HepG2 (cell line): ENCODE results near the gene TXN2. TPM values are rescaled to one million over a fixed set of nuclear protein-coding genes. Genes with fewer than 3 reads are reported as not detected.

ENCODE experiments used
- ELF3 ChIP-seq: IDR thresholded peaks from 2 replicates; pipeline ENCODE4 v1.6.1; 2016; ENCODE audit warnings: missing genetic modification reagents, missing compliant biosample characterization
- EP300 ChIP-seq, 3 experiments: sonication (generic) in 1 of 3; formaldehyde crosslinking in 1 of 3; IDR thresholded peaks; 2 replicates each; pipeline versions ENCODE4 v1.5.1 to v1.6.1; 2011 to 2020; ENCODE audit warnings: low read depth in 2 of 3, low read length in 2 of 3, borderline replicate concordance in 1 of 3, improper control_type of control experiment in 1 of 3, mild to moderate bottlenecking in 1 of 3, missing genetic modification reagents in 1 of 3, moderate library complexity in 1 of 3
- ETV5 ChIP-seq: IDR thresholded peaks from 2 replicates; pipeline ENCODE4 v1.6.1; 2018; ENCODE audit warnings: missing biosample characterization, missing genetic modification reagents, inconsistent platforms, borderline replicate concordance
- FOSL2 ChIP-seq: sonication (generic); formaldehyde crosslinking; IDR thresholded peaks from 2 replicates; pipeline ENCODE4 v1.4.0; 2020; ENCODE audit warnings: missing genetic modification reagents
- FOXO1 ChIP-seq: sonication (generic); formaldehyde crosslinking; IDR thresholded peaks from 2 replicates; pipeline ENCODE4 v1.4.0; 2020; ENCODE audit warnings: missing genetic modification reagents
- KLF15 ChIP-seq: sonication (generic); formaldehyde crosslinking; IDR thresholded peaks from 2 replicates; pipeline ENCODE4 v1.8.1; 2023; ENCODE audit warnings: borderline replicate concordance, mild to moderate bottlenecking, inconsistent platforms, missing genetic modification reagents, mixed read lengths
- MTA1 ChIP-seq: sonication (generic); formaldehyde crosslinking; IDR thresholded peaks from 2 replicates; pipeline ENCODE4 v1.4.0; 2020; ENCODE audit warnings: missing genetic modification reagents, mild to moderate bottlenecking, borderline replicate concordance
- NR2F1 ChIP-seq, 2 experiments: fragments of 450-650 bp in 1 of 2; formaldehyde crosslinking in 1 of 2; IDR thresholded peaks; 2 replicates each; pipeline versions ENCODE4 v1.5.0 to v1.6.1; 2016 to 2020; ENCODE audit warnings: mild to moderate bottlenecking in 1 of 2, missing compliant biosample characterization in 1 of 2, missing genetic modification reagents in 1 of 2, moderate library complexity in 1 of 2
- RCOR2 ChIP-seq: IDR thresholded peaks from 2 replicates; pipeline ENCODE4 v1.6.1; 2016; ENCODE audit warnings: missing biosample characterization, missing genetic modification reagents
- RFX5 ChIP-seq: IDR thresholded peaks from 2 replicates; pipeline ENCODE4 v1.6.1; 2011; ENCODE audit warnings: low read depth, low read length, improper control_type of control experiment
- RXRA ChIP-seq: sonication (generic); formaldehyde crosslinking; IDR thresholded peaks from 2 replicates; pipeline ENCODE4 v1.5.1; 2020; ENCODE audit warnings: missing genetic modification reagents
- TEAD3 ChIP-seq: optimal IDR thresholded peaks from 2 replicates; pipeline ENCODE3; 2016; ENCODE audit warnings: borderline replicate concordance
- YEATS2 ChIP-seq: sonication (generic); formaldehyde crosslinking; IDR thresholded peaks from 2 replicates; pipeline ENCODE4 v1.4.0; 2020; ENCODE audit warnings: missing genetic modification reagents, borderline replicate concordance
- ZBTB21 ChIP-seq: sonication (generic); formaldehyde crosslinking; IDR thresholded peaks from 2 replicates; pipeline ENCODE4 v1.4.0; 2020; ENCODE audit warnings: missing genetic modification reagents
- ZIK1 ChIP-seq: sonication (generic); formaldehyde crosslinking; IDR thresholded peaks from 2 replicates; pipeline ENCODE4 v1.5.0; 2020; ENCODE audit warnings: mild to moderate bottlenecking, low read depth, missing genetic modification reagents, borderline replicate concordance
- ZNF225 ChIP-seq: sonication (generic); formaldehyde crosslinking; IDR thresholded peaks from 2 replicates; pipeline ENCODE4 v1.4.0; 2020; ENCODE audit warnings: mild to moderate bottlenecking, missing genetic modification reagents
- ZNF616 ChIP-seq: sonication (generic); formaldehyde crosslinking; IDR thresholded peaks from 2 replicates; pipeline ENCODE4 v1.5.0; 2020; ENCODE audit warnings: low read depth, mild to moderate bottlenecking, missing genetic modification reagents
- ZNF629 ChIP-seq: sonication (generic); formaldehyde crosslinking; conservative IDR thresholded peaks from 2 replicates; pipeline ENCODE4 v1.5.0; 2020; ENCODE audit warnings: missing genetic modification reagents
- polyA plus RNA-seq, 8 experiments: library from polyadenylated mRNA; depleted of rRNA in 3 of 8; stranded (reverse) in 7 of 8; unstranded in 1 of 8; fragments of >200 nt; fragmentation: Illumina TruSeq in 4 of 8; extraction: Trizol in 4 of 8; gene quantifications; 2 replicates each; pipeline versions ENCODE4 v1.2.1 to v1.2.3, GENCODE V29; 2011 to 2016; ENCODE audit warnings: low read depth in 4 of 8, missing spikeins in 1 of 8, mixed read lengths in 1 of 8; ENCODE audit not compliant: insufficient read depth in 1 of 8
- total RNA-seq, 5 experiments: library from RNA; depleted of rRNA; stranded (reverse); fragments of >200 nt; fragmentation: Illumina TruSeq; extraction: Trizol; gene quantifications; 2 replicates each; pipeline ENCODE4 v1.2.3, GENCODE V29; 2016; ENCODE audit warnings: low read depth in 1 of 5
- TF ChIP-seq, protein P1 (sequence below): sonication (generic); IDR thresholded peaks from 2 replicates; pipeline ENCODE4 v1.6.1; 2016; ENCODE audit warnings: low read depth, borderline replicate concordance
- TF ChIP-seq, protein P2 (sequence below): sonication (generic); formaldehyde crosslinking; IDR thresholded peaks from 2 replicates; pipeline ENCODE4 v1.4.0; 2020; ENCODE audit warnings: missing genetic modification reagents, borderline replicate concordance
- TF ChIP-seq, protein P3 (sequence below): IDR thresholded peaks from 2 replicates; pipeline ENCODE4 v1.6.1; 2016; ENCODE audit warnings: missing genetic modification reagents, missing compliant biosample characterization
- TF ChIP-seq, protein P4 (sequence below): sonication (generic); formaldehyde crosslinking; IDR thresholded peaks from 2 replicates; pipeline ENCODE4 v1.4.0; 2020; ENCODE audit warnings: missing genetic modification reagents
- TF ChIP-seq, protein P5 (sequence below): IDR thresholded peaks from 2 replicates; pipeline ENCODE4 v1.6.1; 2016; ENCODE audit warnings: mild to moderate bottlenecking

Gene TXN2
- total and polyA plus RNA-seq, 2 of the 13 experiments (the other 11 are each of a cell fraction or from before 2014, with no cell fraction given): 41.4 to 109 TPM

GRCh38 chr22:36430863-36431262 is 50.6 kb downstream of the TXN2 start (continued):
- no peak for TF ChIP-seq FOXO1 (CRISPR knock-in tag)
- TF ChIP-seq, protein P1, sequence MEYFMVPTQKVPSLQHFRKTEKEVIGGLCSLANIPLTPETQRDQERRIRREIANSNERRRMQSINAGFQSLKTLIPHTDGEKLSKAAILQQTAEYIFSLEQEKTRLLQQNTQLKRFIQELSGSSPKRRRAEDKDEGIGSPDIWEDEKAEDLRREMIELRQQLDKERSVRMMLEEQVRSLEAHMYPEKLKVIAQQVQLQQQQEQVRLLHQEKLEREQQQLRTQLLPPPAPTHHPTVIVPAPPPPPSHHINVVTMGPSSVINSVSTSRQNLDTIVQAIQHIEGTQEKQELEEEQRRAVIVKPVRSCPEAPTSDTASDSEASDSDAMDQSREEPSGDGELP: 0 out of 2 replicates have a peak, but pooled peaks have one; percentile 32
- no peak for TF ChIP-seq MTA1 (CRISPR knock-in tag)
- peak; percentile 82 for TF ChIP-seq ZNF629 (CRISPR knock-in tag)
- TF ChIP-seq, protein P2, sequence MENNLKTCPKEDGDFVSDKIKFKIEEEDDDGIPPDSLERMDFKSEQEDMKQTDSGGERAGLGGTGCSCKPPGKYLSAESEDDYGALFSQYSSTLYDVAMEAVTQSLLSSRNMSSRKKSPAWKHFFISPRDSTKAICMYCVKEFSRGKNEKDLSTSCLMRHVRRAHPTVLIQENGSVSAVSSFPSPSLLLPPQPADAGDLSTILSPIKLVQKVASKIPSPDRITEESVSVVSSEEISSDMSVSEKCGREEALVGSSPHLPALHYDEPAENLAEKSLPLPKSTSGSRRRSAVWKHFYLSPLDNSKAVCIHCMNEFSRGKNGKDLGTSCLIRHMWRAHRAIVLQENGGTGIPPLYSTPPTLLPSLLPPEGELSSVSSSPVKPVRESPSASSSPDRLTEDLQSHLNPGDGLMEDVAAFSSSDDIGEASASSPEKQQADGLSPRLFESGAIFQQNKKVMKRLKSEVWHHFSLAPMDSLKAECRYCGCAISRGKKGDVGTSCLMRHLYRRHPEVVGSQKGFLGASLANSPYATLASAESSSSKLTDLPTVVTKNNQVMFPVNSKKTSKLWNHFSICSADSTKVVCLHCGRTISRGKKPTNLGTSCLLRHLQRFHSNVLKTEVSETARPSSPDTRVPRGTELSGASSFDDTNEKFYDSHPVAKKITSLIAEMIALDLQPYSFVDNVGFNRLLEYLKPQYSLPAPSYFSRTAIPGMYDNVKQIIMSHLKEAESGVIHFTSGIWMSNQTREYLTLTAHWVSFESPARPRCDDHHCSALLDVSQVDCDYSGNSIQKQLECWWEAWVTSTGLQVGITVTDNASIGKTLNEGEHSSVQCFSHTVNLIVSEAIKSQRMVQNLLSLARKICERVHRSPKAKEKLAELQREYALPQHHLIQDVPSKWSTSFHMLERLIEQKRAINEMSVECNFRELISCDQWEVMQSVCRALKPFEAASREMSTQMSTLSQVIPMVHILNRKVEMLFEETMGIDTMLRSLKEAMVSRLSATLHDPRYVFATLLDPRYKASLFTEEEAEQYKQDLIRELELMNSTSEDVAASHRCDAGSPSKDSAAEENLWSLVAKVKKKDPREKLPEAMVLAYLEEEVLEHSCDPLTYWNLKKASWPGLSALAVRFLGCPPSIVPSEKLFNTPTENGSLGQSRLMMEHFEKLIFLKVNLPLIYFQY (CRISPR knock-in tag): peak; percentile 25; the same call in 1 of the 2 replicates
- peak; percentile 69; the same call in 1 of the 2 replicates for TF ChIP-seq RCOR2 (CRISPR knock-in tag)
- no peak for TF ChIP-seq YEATS2 (CRISPR knock-in tag)
- peak in 1 of 2 experiments; percentile 37; a peak in 1 of 4 replicates for TF ChIP-seq NR2F1 (CRISPR knock-in tag; IDR thresholded peaks at IDR 0.05)
- TF ChIP-seq EP300 (IDR thresholded peaks at IDR 0.05; ENCODE audit: low read depth in 2 of 2, low read length in 2 of 2): peak in 1 of 2 experiments; percentile 17; a peak in 1 of 4 replicates
- no peak for TF ChIP-seq EP300 (CRISPR knock-in tag; IDR thresholded peaks at IDR 0.05; ENCODE audit: borderline replicate concordance)
- TF ChIP-seq ZIK1 (CRISPR knock-in tag): no peak
- no peak for TF ChIP-seq RFX5
- TF ChIP-seq ZNF616 (CRISPR knock-in tag): no peak
- TF ChIP-seq, protein P3, sequence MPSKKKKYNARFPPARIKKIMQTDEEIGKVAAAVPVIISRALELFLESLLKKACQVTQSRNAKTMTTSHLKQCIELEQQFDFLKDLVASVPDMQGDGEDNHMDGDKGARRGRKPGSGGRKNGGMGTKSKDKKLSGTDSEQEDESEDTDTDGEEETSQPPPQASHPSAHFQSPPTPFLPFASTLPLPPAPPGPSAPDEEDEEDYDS (CRISPR knock-in tag): peak; percentile 33; the same call in 1 of the 2 replicates
- TF ChIP-seq, protein P4, sequence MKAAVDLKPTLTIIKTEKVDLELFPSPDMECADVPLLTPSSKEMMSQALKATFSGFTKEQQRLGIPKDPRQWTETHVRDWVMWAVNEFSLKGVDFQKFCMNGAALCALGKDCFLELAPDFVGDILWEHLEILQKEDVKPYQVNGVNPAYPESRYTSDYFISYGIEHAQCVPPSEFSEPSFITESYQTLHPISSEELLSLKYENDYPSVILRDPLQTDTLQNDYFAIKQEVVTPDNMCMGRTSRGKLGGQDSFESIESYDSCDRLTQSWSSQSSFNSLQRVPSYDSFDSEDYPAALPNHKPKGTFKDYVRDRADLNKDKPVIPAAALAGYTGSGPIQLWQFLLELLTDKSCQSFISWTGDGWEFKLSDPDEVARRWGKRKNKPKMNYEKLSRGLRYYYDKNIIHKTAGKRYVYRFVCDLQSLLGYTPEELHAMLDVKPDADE (CRISPR knock-in tag): no peak
- TF ChIP-seq KLF15: no peak
- 0 out of 2 replicates have a peak, but pooled peaks have one; percentile 49 for TF ChIP-seq ELF3 (CRISPR knock-in tag)
- TF ChIP-seq FOSL2 (CRISPR knock-in tag): peak; percentile 95
- TF ChIP-seq RXRA: peak; percentile 49; the same call in 1 of the 2 replicates
- TF ChIP-seq, protein P5, sequence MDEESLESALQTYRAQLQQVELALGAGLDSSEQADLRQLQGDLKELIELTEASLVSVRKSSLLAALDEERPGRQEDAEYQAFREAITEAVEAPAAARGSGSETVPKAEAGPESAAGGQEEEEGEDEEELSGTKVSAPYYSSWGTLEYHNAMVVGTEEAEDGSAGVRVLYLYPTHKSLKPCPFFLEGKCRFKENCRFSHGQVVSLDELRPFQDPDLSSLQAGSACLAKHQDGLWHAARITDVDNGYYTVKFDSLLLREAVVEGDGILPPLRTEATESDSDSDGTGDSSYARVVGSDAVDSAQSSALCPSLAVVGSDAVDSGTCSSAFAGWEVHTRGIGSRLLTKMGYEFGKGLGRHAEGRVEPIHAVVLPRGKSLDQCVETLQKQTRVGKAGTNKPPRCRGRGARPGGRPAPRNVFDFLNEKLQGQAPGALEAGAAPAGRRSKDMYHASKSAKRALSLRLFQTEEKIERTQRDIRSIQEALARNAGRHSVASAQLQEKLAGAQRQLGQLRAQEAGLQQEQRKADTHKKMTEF (CRISPR knock-in tag): peak; percentile 28; the same call in 1 of the 2 replicates
- TF ChIP-seq ZBTB21 (CRISPR knock-in tag): no peak
- TF ChIP-seq ETV5: peak; percentile 71; the same call in 1 of the 2 replicates
- TF ChIP-seq TEAD3: peak; percentile 54
- TF ChIP-seq ZNF225 (CRISPR knock-in tag): no peak
